ENCODE results near the gene LINGO1. TPM values are rescaled to one million over a fixed set of nuclear protein-coding genes. Genes with fewer than 3 reads are reported as not detected.

LINGO1 gene
- total RNA-seq, 1 donor: 1.1 TPM

DNA sequence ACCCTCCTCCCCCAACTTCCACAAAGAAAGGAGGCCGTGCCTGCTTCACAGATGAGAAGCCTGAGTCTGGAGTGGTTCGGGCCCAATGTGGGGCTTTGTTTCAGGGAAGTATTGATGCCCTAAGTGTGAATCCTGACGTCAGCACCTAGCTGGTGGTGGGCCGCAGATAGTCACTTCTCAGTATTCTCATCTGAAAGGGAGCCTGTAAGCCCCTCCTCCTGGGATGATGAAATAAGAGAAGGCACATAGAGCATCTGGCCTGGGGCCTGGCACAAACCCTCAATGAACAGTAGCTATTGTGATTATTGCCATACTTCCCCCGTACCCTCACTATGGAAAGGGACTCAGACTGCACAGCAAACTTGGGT, 24.8 kb downstream of the LINGO1 start:
- peak overlapping the region; percentile 76 for H2AFZ ChIP-seq (ENCODE audit: low read length)
- no peak for DNase-seq (ENCODE audit: insufficient read length, low spot score, missing footprints)
- H3K4me3 ChIP-seq (ENCODE audit: insufficient read depth, low read length): no peak overlapping the region
- peaks cover 20% of the 10 kb centered on the region for H3K4me1 ChIP-seq (ENCODE audit: insufficient read depth, low read length)
- H3K4me2 ChIP-seq (ENCODE audit: insufficient read depth, low read length): no peak overlapping the region
- no peaks in the 10 kb centered on the region for H3K79me2 ChIP-seq (ENCODE audit: insufficient read depth, low read length)
- no peaks in the 10 kb centered on the region for H3K27me3 ChIP-seq (ENCODE audit: insufficient read depth, low read length)
- TF ChIP-seq, protein P1, sequence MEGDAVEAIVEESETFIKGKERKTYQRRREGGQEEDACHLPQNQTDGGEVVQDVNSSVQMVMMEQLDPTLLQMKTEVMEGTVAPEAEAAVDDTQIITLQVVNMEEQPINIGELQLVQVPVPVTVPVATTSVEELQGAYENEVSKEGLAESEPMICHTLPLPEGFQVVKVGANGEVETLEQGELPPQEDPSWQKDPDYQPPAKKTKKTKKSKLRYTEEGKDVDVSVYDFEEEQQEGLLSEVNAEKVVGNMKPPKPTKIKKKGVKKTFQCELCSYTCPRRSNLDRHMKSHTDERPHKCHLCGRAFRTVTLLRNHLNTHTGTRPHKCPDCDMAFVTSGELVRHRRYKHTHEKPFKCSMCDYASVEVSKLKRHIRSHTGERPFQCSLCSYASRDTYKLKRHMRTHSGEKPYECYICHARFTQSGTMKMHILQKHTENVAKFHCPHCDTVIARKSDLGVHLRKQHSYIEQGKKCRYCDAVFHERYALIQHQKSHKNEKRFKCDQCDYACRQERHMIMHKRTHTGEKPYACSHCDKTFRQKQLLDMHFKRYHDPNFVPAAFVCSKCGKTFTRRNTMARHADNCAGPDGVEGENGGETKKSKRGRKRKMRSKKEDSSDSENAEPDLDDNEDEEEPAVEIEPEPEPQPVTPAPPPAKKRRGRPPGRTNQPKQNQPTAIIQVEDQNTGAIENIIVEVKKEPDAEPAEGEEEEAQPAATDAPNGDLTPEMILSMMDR (IDR thresholded peaks at IDR 0.05; ENCODE audit: extremely low read depth, low read depth, low read length): no peak
- H3K27ac ChIP-seq (ENCODE audit: low read depth, low read length): peak overlapping the region; percentile 73
- H3K9me3 ChIP-seq (ENCODE audit: low read depth, low read length): no peaks in the 10 kb centered on the region
- no peaks in the 10 kb centered on the region for H4K20me1 ChIP-seq (ENCODE audit: insufficient read depth, low read length)
- no peaks in the 10 kb centered on the region for H3K36me3 ChIP-seq (ENCODE audit: insufficient read depth, low read length)

DNA sequence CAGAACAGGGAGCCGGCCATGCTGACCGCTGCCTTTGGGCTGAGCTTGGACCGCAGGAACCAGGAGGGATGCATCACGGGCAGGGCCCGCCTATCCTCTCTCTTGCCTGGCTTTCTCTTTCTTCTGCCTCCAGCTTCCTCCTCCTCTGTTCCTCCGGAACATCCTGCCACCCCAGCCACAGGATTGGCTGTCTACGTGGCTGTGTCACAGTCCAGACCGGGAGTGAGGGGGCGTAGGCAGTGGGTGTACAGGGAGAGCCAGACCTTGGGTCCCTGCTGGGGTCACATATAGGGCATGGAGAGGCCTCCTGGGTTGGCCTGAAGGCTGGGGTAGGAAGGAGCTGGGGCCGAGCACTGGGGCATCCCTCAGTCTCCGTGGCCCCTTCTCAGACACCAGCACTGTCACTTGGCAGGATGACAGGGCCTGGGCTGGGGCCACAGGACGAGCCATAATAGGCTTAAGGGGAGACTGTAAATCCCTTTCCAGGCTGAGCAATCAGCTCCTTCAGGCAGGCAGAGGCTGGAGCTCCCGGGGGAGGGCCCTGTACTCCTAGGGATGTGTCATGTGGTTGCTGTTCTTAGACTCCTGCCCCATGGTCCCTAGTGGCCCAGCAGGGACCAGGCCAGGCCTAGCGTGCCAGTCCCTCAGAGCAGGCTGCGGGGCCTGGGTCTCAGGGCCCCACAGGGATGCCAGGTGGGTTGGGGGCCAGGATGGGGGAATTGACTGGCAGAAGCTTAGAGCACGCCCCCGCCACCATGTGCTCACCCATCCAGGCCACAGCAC, 25.4 kb downstream of the LINGO1 start:
- Histone ChIP-seq H2AFZ (ENCODE audit: low read length) (peak overlapping the region; percentile 76), H3K4me2 (ENCODE audit: insufficient read depth, low read length) (peak overlapping the region; percentile 68), H3K4me3 (ENCODE audit: insufficient read depth, low read length) (peak overlapping the region; percentile 9), H3K27me3 (ENCODE audit: insufficient read depth, low read length) (no peaks in the 10 kb centered on the region), H3K27ac (ENCODE audit: low read depth, low read length) (peak overlapping the region; percentile 73), H3K9me3 (ENCODE audit: low read depth, low read length) (no peaks in the 10 kb centered on the region), H4K20me1 (ENCODE audit: insufficient read depth, low read length) (no peaks in the 10 kb centered on the region), H3K4me1 (ENCODE audit: insufficient read depth, low read length) (peaks cover 20% of the 10 kb centered on the region), H3K79me2 (ENCODE audit: insufficient read depth, low read length) (no peaks in the 10 kb centered on the region), H3K36me3 (ENCODE audit: insufficient read depth, low read length) (no peaks in the 10 kb centered on the region)
- peak; percentile 99 for DNase-seq (ENCODE audit: insufficient read length, low spot score, missing footprints)
- TF ChIP-seq, protein P1 (IDR thresholded peaks at IDR 0.05; ENCODE audit: extremely low read depth, low read depth, low read length): no peak

DNA sequence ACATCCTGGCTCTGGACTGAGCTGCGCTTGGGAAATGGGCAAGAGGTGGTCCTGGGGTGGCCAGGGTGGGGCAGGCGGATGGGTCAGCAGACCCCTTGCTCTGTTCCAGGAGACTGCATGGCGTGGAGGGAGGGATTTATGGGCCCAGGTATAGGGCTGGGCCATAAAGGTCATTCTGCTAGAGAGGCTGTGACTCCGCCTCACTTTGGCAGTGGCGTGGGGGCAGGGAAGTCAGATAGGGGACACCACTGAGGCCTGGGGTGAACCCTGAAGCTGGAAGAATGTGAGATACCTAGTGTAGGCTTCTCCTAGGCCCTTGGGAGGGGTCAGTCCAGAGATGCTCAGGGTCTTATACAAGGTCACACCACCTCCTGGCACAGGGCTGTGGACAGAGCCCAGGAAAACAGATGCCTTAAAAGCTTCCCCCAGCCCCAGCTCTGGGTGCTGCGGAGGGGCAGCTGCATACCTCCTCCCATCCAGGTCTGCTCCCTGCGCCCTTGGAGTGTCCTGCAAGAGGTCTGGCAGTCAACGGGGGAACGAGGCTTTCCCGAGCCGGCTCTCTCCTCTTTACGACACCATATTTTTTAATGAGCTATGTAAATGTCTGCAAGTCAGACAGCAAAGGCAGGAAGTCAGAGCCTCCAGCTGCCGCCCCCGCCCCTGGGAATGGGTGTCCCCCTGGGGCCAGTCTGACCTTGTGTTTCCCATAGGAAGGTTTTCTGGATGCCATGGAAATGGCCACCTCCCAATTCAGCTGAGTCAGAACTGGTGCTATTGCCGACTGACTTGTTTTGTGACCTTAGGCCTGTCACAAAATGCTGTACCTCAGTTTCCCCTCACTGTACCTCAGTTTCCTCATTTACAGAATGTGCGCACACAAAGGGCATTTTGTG, 26.3 kb downstream of the LINGO1 start:
- peak overlapping the region; percentile 9 for H3K4me3 ChIP-seq (ENCODE audit: insufficient read depth, low read length)
- no peaks in the 10 kb centered on the region for H3K79me2 ChIP-seq (ENCODE audit: insufficient read depth, low read length)
- no peaks in the 10 kb centered on the region for H3K36me3 ChIP-seq (ENCODE audit: insufficient read depth, low read length)
- H3K27me3 ChIP-seq (ENCODE audit: insufficient read depth, low read length): no peaks in the 10 kb centered on the region
- TF ChIP-seq, protein P1 (IDR thresholded peaks at IDR 0.05; ENCODE audit: extremely low read depth, low read depth, low read length): no peak
- H3K27ac ChIP-seq (ENCODE audit: low read depth, low read length): peak overlapping the region; percentile 73
- H2AFZ ChIP-seq (ENCODE audit: low read length): peak overlapping the region; percentile 76
- no peak for DNase-seq (ENCODE audit: insufficient read length, low spot score, missing footprints)
- no peaks in the 10 kb centered on the region for H3K9me3 ChIP-seq (ENCODE audit: low read depth, low read length)
- H4K20me1 ChIP-seq (ENCODE audit: insufficient read depth, low read length): no peaks in the 10 kb centered on the region
- H3K4me2 ChIP-seq (ENCODE audit: insufficient read depth, low read length): peak overlapping the region; percentile 68
- peaks cover 20% of the 10 kb centered on the region for H3K4me1 ChIP-seq (ENCODE audit: insufficient read depth, low read length)

DNA sequence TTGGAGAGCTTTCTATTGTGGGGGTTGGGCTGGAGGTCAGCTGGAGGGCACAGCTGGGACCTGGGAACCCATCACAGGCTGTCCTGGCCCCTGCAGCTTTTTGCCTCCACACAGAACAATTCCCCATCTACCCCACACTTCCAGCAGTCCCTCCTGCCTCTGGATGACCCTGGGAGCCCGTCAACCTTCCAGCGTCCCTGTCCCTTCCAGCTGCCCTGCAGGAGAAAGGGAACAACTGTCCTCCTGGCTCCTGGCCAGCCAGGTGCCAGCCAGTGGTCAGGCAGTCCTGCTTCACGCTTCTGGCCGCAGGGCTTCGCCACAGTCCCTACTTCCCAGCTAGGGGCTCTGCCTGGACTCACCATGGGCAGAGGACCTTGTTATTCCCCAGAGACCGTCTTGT, 27.2 kb downstream of the LINGO1 start:
- Histone ChIP-seq H3K4me2 (ENCODE audit: insufficient read depth, low read length) (no peak overlapping the region), H3K4me1 (ENCODE audit: insufficient read depth, low read length) (peaks cover 20% of the 10 kb centered on the region), H2AFZ (ENCODE audit: low read length) (no peak overlapping the region), H3K4me3 (ENCODE audit: insufficient read depth, low read length) (no peak overlapping the region), H4K20me1 (ENCODE audit: insufficient read depth, low read length) (no peaks in the 10 kb centered on the region), H3K79me2 (ENCODE audit: insufficient read depth, low read length) (no peaks in the 10 kb centered on the region), H3K27me3 (ENCODE audit: insufficient read depth, low read length) (no peaks in the 10 kb centered on the region), H3K9me3 (ENCODE audit: low read depth, low read length) (no peaks in the 10 kb centered on the region), H3K36me3 (ENCODE audit: insufficient read depth, low read length) (no peaks in the 10 kb centered on the region), H3K27ac (ENCODE audit: low read depth, low read length) (no peak overlapping the region)
- TF ChIP-seq, protein P1 (IDR thresholded peaks at IDR 0.05; ENCODE audit: extremely low read depth, low read depth, low read length): no peak
- no peak for DNase-seq (ENCODE audit: insufficient read length, low spot score, missing footprints)
